Vagina (tissue), 2 donors: ENCODE results near the gene PDXP.

Experiments used
- POLR2A ChIP-seq, 2 donors: fragments of 450-650 bp; IDR thresholded peaks; one replicate each; pipeline ENCODE4 v1.6.1; 2017; ENCODE audit warnings: antibody characterized with exemption in 2 of 2, mild to moderate bottlenecking in 2 of 2, moderate library complexity in 2 of 2
- POLR2AphosphoS5 ChIP-seq, 2 donors: sonication (generic); formaldehyde crosslinking; IDR thresholded peaks; one replicate each; pipeline ENCODE4 v1.9.0; 2017; ENCODE audit warnings: antibody characterized with exemption in 2 of 2, mild to moderate bottlenecking in 2 of 2, low read depth in 1 of 2; ENCODE audit not compliant: insufficient read depth in 1 of 2
- TF ChIP-seq, protein P1 (sequence below), 3 experiments: fragments of 450-650 bp in 2 of 3; fragments of 200-600 bp in 1 of 3; sonication (generic) in 1 of 3; IDR thresholded peaks; one replicate each; pipeline ENCODE4 v1.5.1; 2017 to 2019; ENCODE audit warnings: antibody characterized with exemption in 3 of 3, mild to moderate bottlenecking in 2 of 3, moderate library complexity in 2 of 3

- TF ChIP-seq, protein P1, sequence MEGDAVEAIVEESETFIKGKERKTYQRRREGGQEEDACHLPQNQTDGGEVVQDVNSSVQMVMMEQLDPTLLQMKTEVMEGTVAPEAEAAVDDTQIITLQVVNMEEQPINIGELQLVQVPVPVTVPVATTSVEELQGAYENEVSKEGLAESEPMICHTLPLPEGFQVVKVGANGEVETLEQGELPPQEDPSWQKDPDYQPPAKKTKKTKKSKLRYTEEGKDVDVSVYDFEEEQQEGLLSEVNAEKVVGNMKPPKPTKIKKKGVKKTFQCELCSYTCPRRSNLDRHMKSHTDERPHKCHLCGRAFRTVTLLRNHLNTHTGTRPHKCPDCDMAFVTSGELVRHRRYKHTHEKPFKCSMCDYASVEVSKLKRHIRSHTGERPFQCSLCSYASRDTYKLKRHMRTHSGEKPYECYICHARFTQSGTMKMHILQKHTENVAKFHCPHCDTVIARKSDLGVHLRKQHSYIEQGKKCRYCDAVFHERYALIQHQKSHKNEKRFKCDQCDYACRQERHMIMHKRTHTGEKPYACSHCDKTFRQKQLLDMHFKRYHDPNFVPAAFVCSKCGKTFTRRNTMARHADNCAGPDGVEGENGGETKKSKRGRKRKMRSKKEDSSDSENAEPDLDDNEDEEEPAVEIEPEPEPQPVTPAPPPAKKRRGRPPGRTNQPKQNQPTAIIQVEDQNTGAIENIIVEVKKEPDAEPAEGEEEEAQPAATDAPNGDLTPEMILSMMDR (IDR thresholded peaks at IDR 0.05), result no peak
- no peak for TF ChIP-seq POLR2A (IDR thresholded peaks at IDR 0.05)
- TF ChIP-seq POLR2AphosphoS5 (IDR thresholded peaks at IDR 0.05; ENCODE audit: insufficient read depth in 1 of 2, low read depth in 1 of 2), result no peak
These were observed 56.1 kb downstream of the PDXP start for GRCh38 chr22:37714634-37715033.
